Activated T-cell treated with anti-CD3 and anti-CD28 coated beads for 4 hours (primary cell): Measurements from ENCODE around the gene MANBA.

Experiments
- DNase-seq: peaks from one replicate; pipeline ENCODE4 v3.0.0-alpha.2; 2020

Gene MANBA

GRCh38 chr4:102760645-102761295, at the start of gene MANBA:
MANBA (minus strand) TSS chr4:102760968; CDS start chr4:102760894, 74 bp downstream.
- DNase-seq: peak; percentile 71

GRCh38 chr4:102809691-102810090, 48.9 kb upstream of the MANBA start:
- no peak for DNase-seq

GRCh38 chr4:102809190-102809589, 48.4 kb upstream of the MANBA start:
- no peak for DNase-seq

- no peak for DNase-seq
Observed at GRCh38 chr4:102808009-102808408, 47.2 kb upstream of the MANBA start.

GRCh38 chr4:102807345-102807744, 46.6 kb upstream of the MANBA start:
- DNase-seq: no peak

GRCh38 chr4:102799816-102800215, 39.0 kb upstream of the MANBA start:
- DNase-seq: no peak

- no peak for DNase-seq
Observed at GRCh38 chr4:102794999-102795398, 34.2 kb upstream of the MANBA start.

GRCh38 chr4:102792361-102792936, 31.7 kb upstream of the MANBA start:
- no peak for DNase-seq

GRCh38 chr4:102791318-102791835, 30.6 kb upstream of the MANBA start:
- no peak for DNase-seq

- DNase-seq: no peak
Observed at GRCh38 chr4:102789317-102789717, 28.5 kb upstream of the MANBA start.

- no peak for DNase-seq
Observed at GRCh38 chr4:102787944-102788343, 27.2 kb upstream of the MANBA start.

- no peak for DNase-seq
Observed at GRCh38 chr4:102787096-102787881, 26.5 kb upstream of the MANBA start.

GRCh38 chr4:102786279-102786678, 25.5 kb upstream of the MANBA start:
- no peak for DNase-seq

- DNase-seq: no peak
Observed at GRCh38 chr4:102783006-102783405, 22.2 kb upstream of the MANBA start.

GRCh38 chr4:102781570-102781969, 20.8 kb upstream of the MANBA start:
- DNase-seq: no peak

GRCh38 chr4:102780476-102781144, 19.8 kb upstream of the MANBA start:
- DNase-seq: no peak

- no peak for DNase-seq
Observed at GRCh38 chr4:102779204-102779603, 18.4 kb upstream of the MANBA start.

- DNase-seq: no peak
Observed at GRCh38 chr4:102778720-102779119, 18.0 kb upstream of the MANBA start.

- DNase-seq: no peak
Observed at GRCh38 chr4:102775805-102776204, 15.0 kb upstream of the MANBA start.

- no peak for DNase-seq
Observed at GRCh38 chr4:102774254-102774653, 13.5 kb upstream of the MANBA start.

- DNase-seq: no peak
Observed at GRCh38 chr4:102772738-102773340, 12.1 kb upstream of the MANBA start.

- no peak for DNase-seq
Observed at GRCh38 chr4:102764901-102765300, 4.1 kb upstream of the MANBA start.

- DNase-seq: no peak
Observed at GRCh38 chr4:102761906-102762305, 1.1 kb upstream of the MANBA start.
